GM21360 (cell line): ENCODE measurements around the gene RIN3.
A peak's percentile ranks its signal among the peaks of the same experiment; 100 is the strongest.

Source experiments
- ATAC-seq: cut with Tn5 transposase; IDR thresholded peaks from one replicate; pipeline ENCODE4 v1.9.1; 2021; ENCODE audit warnings: mild to moderate bottlenecking, moderate library complexity; ENCODE audit not compliant: unreplicated experiment

The RIN3 gene

GRCh38 chr14:92683041-92683440 lies 169.5 kb downstream of the RIN3 start:
- no peak for ATAC-seq

DNA sequence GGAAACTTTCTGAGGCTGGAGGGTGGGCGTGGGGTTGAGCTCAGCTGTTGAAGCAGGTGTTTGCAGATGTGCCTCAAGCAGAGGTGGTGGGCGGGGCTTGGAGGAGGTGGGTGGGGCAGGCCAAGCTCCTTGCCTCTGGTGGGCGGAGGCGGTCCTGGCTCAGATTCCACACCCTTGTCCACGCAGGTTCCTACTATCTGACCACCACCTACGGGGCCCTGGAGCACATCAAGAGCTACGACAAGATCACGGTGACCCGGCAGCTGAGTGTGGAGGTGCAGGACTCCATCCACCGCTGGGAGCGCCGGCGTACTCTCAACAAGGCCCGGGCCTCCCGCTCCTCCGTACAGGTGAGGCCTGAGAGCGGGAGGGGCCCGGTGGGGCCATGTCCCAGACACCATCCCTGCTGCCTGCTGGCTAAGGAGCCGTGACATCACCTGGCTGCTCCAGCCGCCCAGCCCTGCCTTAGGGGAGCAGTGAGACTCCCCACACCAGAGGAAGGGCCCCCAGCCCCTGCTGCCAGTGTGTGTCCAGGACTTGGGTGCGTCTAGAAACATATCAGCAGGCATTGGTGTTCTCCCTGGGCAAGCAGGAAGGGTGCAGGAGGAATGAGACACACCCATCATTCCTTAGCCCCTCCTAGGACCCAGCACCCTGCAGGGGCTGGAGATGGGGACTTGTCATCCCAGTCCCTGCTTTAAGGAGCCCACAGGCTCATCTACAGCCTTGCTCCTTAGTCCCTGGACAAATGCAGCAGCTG lies 171.4 kb downstream of the RIN3 start:
- no peak for ATAC-seq

DNA sequence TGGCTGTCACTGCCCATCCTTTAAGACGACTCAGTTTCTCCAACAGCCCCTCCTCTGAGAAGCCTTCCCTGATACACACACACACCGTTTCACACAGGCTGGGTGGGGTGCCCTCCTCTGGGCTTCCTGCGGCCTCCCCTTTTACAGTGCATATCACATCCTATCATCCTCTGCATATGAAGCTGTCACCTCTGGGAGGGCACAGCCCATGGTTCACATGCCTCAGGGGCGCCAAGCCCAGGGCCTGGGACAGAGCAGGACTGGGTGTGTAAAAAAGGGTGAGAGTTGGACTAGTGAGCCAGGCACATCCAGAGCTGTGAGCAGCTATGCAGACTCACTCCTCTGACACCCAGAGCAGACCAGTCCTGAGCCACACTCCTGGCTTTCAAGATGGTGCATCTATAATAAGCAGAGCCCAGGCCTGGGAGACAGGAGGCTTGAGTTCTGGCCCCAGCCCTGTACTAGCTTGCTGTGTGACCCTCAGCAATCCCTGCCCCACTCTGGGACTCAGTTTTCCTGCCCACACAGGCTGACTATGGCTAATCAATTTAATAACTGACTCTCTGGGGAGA lies 172.3 kb downstream of the RIN3 start:
- no peak for ATAC-seq

DNA sequence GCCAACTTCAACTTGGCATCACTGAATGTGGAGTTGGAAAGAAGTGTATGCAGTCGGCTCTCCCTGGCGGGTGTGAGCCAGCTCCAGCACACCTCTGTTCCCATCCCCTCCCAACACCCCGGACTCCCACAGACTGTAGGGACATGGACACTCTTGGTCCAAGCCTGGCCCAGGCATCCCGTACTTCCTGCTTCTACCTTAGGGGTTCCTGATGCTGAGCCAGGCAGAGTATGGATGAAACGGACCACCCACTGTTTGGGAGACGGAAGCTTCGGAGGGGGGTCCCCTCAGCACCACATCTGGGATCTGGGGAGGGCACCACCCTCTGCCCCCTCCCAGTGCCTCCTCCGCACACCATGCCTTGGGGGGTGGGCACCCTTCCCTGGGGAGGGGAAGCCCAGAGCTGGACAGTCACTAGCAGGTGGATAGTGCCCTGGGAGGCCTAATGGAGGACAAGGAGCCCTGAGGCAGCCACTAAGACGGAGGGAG lies 172.9 kb downstream of the RIN3 start:
- no peak for ATAC-seq

DNA sequence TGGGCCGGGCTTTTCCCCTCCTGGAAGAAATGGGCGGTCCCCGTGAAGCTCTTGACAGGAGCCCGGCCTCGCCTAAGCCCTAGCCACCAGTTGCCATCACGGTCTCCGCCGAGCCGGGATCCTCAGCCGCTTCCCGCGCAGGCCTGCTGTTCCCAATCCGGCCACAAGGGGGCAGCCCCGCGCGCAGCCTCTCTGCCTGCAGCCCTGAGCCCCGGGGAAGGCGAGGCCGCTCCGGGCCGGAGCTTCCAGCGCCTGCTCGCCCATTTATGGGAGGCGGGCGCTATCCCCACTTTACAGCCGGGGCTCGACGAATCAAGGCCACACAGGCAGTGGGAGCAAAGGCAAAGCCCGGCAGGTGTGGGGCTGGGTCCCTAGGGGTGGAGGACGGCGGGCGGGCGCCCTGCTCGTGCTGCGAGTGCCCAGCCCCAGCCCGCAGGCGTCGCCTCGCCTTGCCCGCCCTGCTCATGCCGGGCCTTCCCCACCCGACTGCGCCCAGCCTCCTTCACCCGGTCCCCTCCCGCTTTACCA lies 173.4 kb downstream of the RIN3 start:
- peak; percentile 70 for ATAC-seq

GRCh38 chr14:92687681-92688433 lies 174.3 kb downstream of the RIN3 start:
- ATAC-seq: no peak

DNA sequence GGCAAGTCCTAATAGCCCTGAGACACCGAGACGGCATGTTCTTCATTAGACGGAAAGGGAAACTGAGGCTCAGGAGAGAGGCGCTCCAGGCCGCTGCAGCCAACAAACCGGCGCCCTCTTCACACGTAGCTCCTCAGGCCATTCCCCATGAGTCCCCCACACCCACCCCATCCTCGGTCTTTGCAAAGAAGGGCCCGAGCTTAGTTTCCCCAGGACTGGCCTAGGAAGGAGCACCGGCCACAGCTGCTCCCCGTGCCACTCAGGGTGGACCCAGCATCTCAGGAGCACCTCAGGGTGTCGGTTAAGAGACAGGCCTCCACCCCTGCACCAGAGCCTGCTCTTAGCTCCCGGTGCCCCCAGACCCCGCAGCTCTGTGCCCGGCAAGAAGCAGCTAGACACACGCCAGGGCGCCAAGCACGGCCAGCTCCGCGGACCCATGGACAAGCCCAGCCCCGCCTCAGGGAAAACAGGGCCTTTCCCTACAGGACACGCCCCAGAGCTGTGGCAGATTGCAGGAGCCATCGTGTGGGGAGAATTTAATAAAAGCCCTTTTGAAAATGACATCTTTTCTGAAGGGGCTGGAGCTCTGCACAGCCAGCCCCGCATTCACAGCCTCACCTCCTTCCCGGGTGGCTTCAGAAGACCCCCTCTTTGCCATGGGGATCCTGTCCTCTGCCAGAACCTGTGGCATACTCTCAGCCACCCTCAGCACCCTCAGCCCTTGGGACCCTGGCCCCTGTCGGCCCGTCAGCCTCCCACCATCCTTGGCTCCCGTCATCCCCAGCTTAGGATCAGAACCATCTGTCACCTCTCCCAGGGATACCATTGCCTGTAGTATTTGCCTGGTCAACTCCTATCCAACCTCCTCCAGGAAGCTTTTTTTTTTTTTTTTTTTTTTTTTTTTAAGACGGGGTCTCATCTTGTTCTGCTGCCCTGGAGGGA lies 175.1 kb downstream of the RIN3 start:
- ATAC-seq: no peak

DNA sequence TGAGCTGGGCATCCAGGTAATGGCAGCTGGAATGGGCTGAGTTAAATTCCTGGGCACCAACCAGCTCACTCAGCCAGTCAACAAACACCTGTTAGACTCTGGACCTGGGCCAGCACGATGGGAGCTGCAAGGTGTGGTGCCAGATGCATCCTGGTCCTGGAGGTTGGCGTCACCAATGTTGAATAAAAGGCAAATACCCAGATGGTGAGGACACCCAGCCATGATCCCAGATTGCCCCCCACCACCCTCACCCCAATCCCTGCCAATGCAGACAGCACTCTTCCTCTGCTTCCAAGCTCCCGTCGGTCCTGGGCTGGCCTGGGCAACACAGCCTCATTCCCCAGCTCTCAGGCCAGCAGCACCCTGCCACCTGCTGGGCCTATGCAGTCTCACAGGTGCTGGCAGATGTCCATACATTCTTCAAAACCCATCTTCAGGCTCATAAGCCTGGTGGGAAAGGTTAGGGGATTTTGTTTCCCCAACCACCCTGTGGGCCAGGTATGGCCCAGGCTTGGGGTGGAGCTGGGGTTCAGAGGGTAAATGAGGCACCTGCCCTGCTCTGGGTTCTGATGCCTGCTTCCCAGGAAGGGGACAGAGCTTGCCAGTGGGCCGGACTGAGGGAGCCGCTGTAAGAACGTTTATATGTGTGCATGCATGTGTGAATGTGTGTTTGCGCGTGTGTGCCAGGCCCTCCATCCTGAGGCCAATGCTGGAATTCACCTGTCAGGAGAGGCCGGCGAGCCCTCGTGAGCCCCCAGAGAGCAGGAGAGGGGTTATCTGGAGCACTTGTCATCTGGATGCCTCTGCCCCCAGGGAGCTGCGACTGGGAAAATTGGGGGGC lies 176.8 kb downstream of the RIN3 start:
- ATAC-seq: no peak

DNA sequence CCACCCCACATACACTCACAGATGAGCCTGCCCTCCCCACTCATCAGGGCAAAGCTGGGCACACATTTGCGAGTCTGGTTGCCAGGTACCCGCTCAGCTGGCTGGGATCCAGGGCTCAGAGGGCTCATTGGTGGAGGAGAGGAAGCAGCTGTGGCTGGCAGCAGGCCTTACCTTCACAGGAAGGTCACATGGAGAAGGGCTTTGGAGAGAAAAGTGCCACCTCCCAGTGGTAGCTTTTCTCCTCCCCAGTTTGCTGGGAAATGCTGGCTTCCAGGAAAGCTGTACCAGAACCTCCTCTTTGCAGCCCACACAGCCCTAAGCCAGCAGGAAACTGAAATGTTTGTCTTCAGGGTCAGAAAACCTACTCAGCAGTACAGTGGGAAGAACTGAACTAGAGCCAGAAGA lies 179.2 kb downstream of the RIN3 start:
- no peak for ATAC-seq

DNA sequence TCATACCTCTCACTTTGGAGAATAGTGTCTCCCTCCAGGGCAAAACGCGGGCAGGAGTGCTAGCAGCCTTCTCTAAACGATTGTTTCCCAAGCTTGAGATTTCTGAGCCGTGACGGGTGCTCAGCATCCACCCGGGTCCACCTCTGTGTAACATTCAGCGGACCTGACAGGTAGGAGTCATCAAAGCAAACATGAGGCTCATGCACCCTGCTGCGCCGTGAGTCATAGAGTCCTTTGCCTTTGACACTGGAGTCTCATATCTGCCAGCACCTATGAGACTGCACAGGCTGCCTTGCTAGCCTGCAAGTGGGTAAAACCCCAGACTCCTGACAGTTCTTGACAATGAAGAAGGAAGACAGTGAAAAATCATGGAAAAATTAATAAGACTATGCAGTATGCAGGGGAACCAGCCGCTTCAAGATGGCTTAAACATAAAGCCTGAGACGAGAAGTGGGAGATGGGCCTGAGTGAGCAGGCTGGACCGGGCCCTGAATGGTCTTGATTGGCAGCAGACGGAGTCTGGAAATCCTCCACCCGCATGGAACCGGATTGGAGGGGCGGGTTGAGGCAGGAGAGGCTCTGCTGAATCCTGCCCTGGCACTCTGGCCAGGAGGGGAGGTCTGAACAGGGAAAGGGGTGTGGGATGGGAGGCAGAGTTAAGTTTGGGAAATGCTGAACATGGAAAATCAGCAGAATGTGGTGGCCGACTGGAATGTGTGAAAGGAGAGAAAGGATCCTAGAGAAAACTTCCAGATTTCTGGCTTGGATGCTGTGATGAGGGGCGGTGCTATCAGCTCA lies 180.6 kb downstream of the RIN3 start:
- no peak for ATAC-seq

DNA sequence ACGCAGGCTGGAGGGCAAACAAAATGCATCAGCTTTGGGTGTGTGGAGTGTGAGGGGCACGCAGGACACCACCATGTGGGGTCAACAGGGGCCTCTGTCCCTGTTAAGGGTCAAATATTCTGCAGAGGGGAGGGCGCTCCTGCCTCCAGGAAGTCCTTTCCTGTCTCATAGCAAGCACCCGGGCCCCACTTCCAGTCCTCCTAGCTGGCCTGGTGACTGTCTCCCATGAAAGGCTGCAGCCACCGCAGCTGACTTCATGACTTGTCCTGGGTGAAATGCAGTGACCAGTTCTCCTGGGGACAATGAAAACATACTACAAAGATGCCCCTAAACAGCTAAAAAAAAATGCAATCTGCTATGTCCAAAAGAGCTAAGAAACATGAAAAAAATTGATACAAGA lies 181.2 kb downstream of the RIN3 start:
- no peak for ATAC-seq

- ATAC-seq: no peak
Measured at GRCh38 chr14:92695562-92695961, 182.0 kb downstream of the RIN3 start.

DNA sequence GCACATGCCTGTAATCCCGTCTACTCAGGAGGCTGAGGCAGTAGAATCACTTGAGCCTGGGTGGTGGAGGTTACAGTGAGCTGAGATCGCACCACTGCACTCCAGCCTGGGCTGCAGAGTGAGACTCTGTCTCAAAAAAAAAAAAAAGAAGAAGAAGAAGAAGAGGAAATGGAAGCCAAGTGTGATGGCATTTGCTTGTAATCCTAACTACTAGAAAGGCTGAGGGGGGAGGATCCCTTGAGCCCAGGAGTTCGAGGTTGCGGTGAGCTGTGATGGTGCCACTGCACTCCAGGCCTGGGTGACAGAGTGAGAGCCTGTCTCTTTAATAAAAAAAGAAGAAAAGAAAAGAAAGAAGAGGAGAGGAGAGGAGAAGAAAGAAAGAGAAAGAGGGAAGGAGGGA lies 182.8 kb downstream of the RIN3 start:
- no peak for ATAC-seq

GRCh38 chr14:92698393-92698792 lies 184.8 kb downstream of the RIN3 start:
- ATAC-seq: no peak

GRCh38 chr14:92701826-92702225 lies 188.2 kb downstream of the RIN3 start:
- ATAC-seq: no peak

DNA sequence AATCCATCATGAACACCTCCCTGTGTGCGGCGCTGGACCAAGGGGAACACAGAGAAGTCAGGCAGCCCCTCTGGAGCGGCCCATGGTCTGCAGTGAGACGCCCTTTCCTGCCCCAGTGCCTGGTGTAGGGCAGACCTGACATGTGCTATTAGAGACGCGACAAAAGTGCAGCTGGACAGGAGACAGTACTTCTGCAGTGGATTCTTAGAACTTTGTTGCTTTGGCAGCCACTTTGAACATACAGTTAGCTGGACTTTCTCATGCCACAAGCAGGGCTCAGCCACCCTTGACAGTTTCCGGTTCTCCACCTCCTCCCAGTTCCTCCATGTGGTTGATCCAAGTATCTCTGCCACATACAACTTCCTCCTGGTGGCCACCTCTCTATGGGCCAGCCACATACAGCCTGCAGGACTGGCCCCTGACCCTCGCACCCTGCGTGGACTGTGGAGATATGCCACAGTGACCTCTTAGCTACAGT lies 188.9 kb downstream of the RIN3 start:
- no peak for ATAC-seq

GRCh38 chr14:92703516-92703915 lies 189.9 kb downstream of the RIN3 start:
- no peak for ATAC-seq

DNA sequence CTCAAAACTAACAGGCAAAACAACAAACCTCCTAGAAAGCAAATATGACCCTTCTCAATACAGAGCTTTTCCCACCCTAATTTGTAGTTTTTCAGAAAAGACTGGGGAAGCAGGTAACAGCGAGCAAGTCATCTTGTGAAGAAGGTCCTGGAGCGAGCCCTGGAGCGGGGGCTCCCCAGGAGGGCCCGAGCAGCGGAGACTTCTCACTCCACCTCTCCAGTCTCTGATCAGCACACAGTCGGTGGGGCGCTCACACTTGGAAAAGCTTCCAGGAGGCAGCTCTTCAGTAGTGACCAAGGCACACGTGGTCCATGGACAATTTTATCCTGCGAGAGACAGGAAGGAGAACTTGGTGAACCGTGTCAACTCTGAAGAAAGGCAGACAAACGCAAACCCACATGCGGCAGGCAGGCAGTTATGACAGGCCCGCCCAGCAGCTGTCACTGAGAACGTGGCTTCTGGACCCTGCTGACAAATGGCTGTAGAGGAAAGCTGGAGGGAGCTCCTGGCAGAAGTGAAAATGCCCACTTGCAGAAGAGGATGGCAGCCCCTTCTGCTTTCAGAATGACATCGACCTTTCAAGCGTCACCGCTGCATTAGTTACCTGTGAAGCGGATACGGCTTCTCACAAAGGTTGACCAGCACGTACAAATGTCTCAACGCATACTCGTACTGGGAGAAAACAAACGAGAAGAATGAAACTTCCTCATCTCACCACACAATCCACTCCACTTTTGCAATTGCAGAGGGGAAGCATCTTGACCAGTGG lies 190.6 kb downstream of the RIN3 start:
- ATAC-seq: peak; percentile 89
